ENCODE measurements around the gene FNDC5. TPM values are rescaled to one million over a fixed set of nuclear protein-coding genes. Genes with fewer than 3 reads are reported as not detected.
"Not testable (repeated sequence)": the region's sequence is repeated elsewhere in the genome, so short reads cannot be mapped to it uniquely, and the experiment has no call there.

The FNDC5 gene
- total RNA-seq, 6 experiments from 2014 or later, result 0.28 to 0.90 (median 0.58) TPM

DNA sequence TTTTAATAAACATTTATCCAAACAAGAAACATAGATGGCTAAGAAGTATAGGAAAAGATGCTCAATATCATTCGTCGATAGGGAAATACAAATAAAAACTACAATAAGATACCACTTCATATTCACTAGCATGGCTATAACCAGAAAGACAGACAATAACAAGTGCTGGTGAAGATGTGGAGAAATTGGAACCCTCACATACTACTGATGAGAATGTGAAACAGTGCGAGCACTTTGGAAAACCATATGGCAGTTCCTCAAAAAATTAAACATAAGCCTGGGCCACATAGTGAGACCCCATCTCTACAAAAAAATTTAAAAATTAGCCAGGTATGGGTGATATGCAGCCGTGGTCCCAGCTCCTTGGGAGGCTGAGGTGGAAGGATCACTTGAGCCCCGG, 39.6 kb upstream of the FNDC5 start:
- no peaks in the 10 kb centered on the region for H3K36me3 Mint-ChIP-seq (ENCODE audit: low read depth)
- TF ChIP-seq, protein P1, sequence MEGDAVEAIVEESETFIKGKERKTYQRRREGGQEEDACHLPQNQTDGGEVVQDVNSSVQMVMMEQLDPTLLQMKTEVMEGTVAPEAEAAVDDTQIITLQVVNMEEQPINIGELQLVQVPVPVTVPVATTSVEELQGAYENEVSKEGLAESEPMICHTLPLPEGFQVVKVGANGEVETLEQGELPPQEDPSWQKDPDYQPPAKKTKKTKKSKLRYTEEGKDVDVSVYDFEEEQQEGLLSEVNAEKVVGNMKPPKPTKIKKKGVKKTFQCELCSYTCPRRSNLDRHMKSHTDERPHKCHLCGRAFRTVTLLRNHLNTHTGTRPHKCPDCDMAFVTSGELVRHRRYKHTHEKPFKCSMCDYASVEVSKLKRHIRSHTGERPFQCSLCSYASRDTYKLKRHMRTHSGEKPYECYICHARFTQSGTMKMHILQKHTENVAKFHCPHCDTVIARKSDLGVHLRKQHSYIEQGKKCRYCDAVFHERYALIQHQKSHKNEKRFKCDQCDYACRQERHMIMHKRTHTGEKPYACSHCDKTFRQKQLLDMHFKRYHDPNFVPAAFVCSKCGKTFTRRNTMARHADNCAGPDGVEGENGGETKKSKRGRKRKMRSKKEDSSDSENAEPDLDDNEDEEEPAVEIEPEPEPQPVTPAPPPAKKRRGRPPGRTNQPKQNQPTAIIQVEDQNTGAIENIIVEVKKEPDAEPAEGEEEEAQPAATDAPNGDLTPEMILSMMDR (IDR thresholded peaks at IDR 0.05), result no peak
- H3K4me1 Mint-ChIP-seq (ENCODE audit: low read depth), result no peaks in the 10 kb centered on the region
- H3K27me3 Mint-ChIP-seq (ENCODE audit: insufficient read depth), result peaks cover 3% of the 10 kb centered on the region; the same call in 1 of the 2 replicates
- no peak for DNase-seq
- H3K27ac Mint-ChIP-seq, result no peak overlapping the region
- no peaks in the 10 kb centered on the region for H3K9me3 Mint-ChIP-seq
- H3K4me3 Mint-ChIP-seq, result no peak overlapping the region

DNA sequence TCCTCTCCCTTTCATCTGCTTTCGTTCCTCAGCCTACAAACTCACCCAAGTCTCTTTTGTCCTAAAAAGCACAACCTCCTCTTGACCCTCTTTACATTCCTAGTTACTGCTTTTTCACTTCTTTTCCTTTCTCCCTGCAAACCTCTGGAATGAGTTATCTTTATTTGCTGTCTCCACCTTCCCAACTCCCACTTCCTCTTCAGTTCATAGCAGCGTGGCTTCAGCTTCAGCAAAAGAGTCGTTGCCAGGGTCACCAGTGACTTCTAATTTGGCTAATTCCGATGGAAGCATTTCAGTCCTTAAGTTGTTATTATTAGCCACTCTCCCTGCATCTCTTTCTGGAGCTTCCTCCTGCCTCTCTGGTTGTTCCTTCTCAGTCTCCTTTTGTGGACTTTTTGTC, 36.7 kb upstream of the FNDC5 start:
- TF ChIP-seq, protein P1 (IDR thresholded peaks at IDR 0.05), result no peak
- H3K27me3 Mint-ChIP-seq (ENCODE audit: insufficient read depth), result peaks cover 5% of the 10 kb centered on the region; the same call in 1 of the 2 replicates
- H3K36me3 Mint-ChIP-seq (ENCODE audit: low read depth), result no peaks in the 10 kb centered on the region
- H3K4me3 Mint-ChIP-seq, result no peak overlapping the region
- no peak overlapping the region for H3K27ac Mint-ChIP-seq
- no peaks in the 10 kb centered on the region for H3K4me1 Mint-ChIP-seq (ENCODE audit: low read depth)
- peak; percentile 20 for DNase-seq
- H3K9me3 Mint-ChIP-seq, result no peaks in the 10 kb centered on the region

DNA sequence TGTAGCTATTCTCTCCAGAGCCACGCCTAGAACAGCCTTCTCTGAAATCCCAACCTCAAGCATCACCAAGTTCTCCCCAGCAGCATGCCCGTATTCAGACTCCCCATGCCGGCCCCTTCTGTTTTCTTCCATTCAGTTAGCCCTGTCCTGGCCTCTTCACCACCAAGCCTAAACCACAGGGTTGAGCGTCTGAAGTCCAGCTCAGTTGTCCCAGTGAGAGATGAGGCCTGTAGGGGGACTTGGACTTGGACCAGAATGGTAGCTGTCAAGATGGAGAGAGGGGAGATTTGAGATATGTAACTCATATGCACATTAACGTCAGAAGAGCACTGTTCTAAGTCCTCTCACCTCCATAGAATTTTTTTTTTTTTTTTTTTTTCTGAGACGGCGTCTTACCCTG, 35.9 kb upstream of the FNDC5 start:
- no peaks in the 10 kb centered on the region for H3K4me1 Mint-ChIP-seq (ENCODE audit: low read depth)

DNA sequence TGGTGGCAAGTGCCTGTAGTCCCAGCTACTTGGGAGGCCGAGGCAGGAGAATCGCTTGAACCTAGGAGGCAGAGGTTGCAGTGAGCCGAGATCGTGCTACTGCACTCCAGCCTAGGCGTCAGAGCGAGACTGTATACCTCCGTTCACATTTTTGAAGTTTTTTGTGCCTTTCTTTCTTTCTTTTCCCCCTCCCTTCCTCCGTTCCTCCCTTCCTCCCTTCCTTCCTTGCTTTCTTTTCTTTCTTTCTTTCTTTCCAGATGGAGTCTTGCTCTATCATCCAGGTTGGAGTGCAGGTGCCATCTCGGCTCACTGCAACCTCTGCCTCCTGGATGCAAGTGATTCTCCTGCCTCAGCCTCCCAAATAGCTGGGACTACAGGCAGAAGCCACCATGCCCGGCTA, 34.9 kb upstream of the FNDC5 start:
- H3K36me3 Mint-ChIP-seq (ENCODE audit: low read depth); H3K27me3 Mint-ChIP-seq (ENCODE audit: insufficient read depth); H3K4me3 Mint-ChIP-seq; H3K4me1 Mint-ChIP-seq (ENCODE audit: low read depth); H3K27ac Mint-ChIP-seq; DNase-seq; H3K9me3 Mint-ChIP-seq: not testable (repeated sequence)

More for the DNA sequence above, 35.9 kb upstream of the FNDC5 start:
- TF ChIP-seq, protein P1 (IDR thresholded peaks at IDR 0.05), result no peak
- Mint-ChIP-seq H3K4me3 (no peak overlapping the region), H3K36me3 (ENCODE audit: low read depth) (no peaks in the 10 kb centered on the region), H3K27me3 (ENCODE audit: insufficient read depth) (peaks cover 6% of the 10 kb centered on the region), H3K9me3 (no peaks in the 10 kb centered on the region), H3K27ac (no peak overlapping the region)
- DNase-seq, result no peak

DNA sequence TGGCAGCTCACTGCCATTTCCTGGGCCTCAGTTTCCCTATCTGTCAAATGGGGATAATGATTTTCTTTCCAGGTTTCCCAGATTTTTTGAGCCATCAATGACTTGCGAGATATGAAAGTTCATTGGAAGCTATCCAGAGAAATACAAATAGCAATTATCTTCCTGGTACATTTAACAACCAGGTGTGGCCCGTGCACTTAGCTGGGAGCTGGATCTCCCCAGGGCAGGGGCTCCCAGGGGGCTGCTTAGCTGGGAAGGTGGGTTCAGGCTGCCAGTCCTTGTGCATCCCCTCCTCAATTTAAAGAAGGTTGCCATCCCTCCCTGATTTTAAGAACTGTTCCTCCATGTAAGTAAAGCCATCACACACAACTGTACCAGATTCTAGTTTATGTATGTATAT, 34.1 kb upstream of the FNDC5 start:
- no peak for DNase-seq
- TF ChIP-seq, protein P1 (IDR thresholded peaks at IDR 0.05), result no peak
- no peaks in the 10 kb centered on the region for H3K4me1 Mint-ChIP-seq (ENCODE audit: low read depth)
- H3K36me3 Mint-ChIP-seq (ENCODE audit: low read depth), result no peaks in the 10 kb centered on the region
- H3K9me3 Mint-ChIP-seq, result no peaks in the 10 kb centered on the region
- peaks cover 6% of the 10 kb centered on the region for H3K27me3 Mint-ChIP-seq (ENCODE audit: insufficient read depth)
- no peak overlapping the region for H3K4me3 Mint-ChIP-seq
- H3K27ac Mint-ChIP-seq, result no peak overlapping the region

DNA sequence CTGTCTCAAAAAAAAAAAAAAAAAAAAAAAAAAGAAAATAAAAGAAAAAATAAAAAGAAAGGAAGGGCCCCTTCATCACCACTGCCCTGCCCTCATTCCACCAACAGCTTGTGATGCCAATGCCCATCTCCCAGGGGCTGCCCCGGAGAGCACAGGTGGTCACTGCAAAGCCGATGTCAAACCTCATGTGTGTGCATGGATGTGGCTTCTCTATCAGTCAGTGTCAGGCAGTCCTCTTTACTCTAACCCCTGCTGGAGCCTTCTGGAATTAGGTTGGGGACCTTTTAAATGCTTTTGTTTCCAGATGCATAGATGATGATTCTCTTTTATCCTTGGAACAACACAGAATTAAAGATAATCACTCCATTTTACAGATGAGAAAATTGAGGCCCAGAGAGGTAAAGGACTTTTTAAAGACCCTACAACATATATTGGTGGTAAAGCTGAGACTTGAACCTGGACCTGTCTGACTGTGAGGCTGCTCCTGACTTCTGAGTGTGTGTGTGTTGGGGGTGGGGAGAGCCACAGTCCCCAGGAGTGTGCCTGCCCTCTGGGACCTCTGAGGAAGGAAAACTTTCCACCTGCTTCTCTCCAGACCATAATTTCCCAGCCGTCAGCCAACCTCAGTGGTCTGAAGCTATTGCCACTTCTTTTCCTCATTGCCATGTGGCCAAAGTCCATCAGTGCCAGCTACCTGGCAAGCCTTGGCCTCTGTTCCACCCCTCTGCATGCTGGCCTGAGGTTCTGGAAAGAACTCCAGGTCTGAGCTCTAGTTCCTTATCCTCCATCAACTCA, 33.5 kb upstream of the FNDC5 start:
- peaks cover 6% of the 10 kb centered on the region for H3K27me3 Mint-ChIP-seq (ENCODE audit: insufficient read depth)
- TF ChIP-seq, protein P1 (IDR thresholded peaks at IDR 0.05), result no peak
- no peaks in the 10 kb centered on the region for H3K36me3 Mint-ChIP-seq (ENCODE audit: low read depth)
- DNase-seq, result no peak
- H3K27ac Mint-ChIP-seq, result no peak overlapping the region
- no peaks in the 10 kb centered on the region for H3K4me1 Mint-ChIP-seq (ENCODE audit: low read depth)
- no peaks in the 10 kb centered on the region for H3K9me3 Mint-ChIP-seq
- H3K4me3 Mint-ChIP-seq, result no peak overlapping the region

All from HFFc6 (cell line).